IPS-11a (cell line): Measurements from ENCODE around the gene SP110.
"Not testable (repeated sequence)": the region's sequence is repeated elsewhere in the genome, so short reads cannot be mapped to it uniquely, and the experiment has no call there.

Experiments
- H3K4me3 ChIP-seq: one replicate; pipeline ENCODE4 v1.5.1; 2013; ENCODE audit warnings: low read depth, low read length, control low read depth

The SP110 gene

DNA sequence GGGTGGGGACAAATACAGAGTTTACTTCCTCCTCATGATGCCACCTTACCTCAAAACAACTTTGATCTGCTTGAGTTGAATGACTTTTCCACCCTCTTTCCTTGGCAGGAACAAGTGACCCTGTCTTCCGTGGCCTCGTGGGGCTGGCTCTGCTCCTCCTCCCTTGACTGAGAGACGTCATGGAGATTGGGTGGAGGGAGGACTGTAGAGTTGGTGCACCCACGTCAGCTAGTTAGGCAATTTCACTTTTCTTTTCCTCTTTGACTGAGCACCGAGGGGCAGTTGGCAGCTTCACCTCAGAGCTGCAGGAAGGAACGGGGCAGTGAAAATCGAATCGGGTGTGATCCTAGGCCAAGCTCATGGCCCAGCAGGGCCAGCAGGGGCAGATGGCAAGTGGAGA lies 5.7 kb upstream of the SP110 start, which contains the start of gene SP140:
TSS of gene SP140 (plus strand) at position 251 of the 400 bp plus-strand sequence. CDS start at position 360, 109 bp downstream.
- no peak within 1 kb of the TSS for H3K4me3 ChIP-seq

DNA sequence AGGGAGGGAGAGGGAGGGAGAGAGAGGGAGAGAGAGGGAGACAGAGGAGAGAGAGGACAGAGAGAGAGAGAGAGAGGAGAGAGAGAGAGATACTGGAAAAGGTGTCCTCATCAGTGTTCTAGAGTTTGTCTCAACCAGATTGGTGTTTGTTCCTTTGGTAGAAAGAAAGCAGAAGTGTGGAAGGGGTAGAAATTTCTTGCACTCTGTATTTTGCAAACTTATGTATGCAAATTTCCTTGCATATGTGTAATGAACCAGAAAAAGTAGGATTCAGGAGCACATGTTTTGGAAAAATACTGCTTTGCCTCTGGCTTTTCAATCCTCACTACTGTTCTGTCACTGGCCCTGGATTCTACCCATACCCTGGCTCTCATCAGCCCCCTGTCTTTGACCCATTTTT lies 4.7 kb upstream of the SP110 start:
- no peak overlapping the region for H3K4me3 ChIP-seq

DNA sequence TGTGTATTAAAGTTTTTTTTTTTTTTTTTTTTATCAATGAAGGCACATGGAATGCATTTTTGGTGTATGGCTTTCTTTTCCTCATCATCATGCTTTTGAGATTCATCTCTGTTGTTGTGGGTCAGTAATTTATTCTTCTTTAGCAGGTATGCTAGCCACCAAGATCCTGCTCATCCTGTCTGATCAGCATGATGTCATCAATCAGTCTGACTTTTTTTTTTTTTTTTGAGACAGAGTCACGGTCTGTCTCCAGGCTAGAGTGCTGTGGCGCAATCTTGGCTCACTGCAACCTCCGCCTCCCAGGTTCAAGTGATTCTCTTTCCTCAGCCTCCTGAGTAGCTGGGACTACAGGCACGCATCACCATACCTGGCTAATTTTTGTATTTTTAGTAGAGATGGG lies 3.0 kb upstream of the SP110 start:
- not testable (repeated sequence) for H3K4me3 ChIP-seq

GRCh38 chr2:230221493-230221892 lies 1.7 kb upstream of the SP110 start:
- no peak overlapping the region for H3K4me3 ChIP-seq

DNA sequence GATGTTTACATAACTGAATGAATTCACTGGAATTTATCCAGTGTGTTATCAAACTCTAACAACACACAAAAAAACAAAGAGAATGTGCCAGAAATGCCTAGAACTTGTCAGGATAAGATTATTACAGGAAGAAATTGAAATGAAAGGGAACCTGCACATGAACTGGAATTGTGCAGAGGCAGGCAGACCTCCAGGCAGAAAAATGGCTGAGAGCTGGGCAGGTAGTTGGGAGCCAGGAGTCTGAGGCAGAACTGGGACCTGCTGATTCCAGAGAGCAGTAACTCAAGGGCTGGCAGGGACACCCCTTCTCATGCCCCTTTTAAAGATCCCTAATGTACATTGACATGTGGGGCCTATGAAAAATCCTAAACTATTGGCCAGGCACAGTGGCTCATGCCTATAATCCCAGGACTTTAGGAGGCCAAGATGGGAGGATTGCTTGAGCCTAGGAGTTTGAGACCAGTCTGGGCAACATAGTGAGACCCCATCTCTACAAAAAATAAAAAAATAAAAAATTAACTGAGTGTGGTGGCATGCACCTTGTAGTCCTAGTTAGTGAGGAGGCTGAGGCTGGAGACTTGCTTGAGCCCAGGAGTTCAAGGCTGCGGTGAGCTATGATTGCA lies 674 bp upstream of the SP110 start:
- peak overlapping the region; percentile 37 for H3K4me3 ChIP-seq

GRCh38 chr2:230218421-230218820 lies 1.4 kb downstream of the SP110 start:
- H3K4me3 ChIP-seq, result no peak overlapping the region

DNA sequence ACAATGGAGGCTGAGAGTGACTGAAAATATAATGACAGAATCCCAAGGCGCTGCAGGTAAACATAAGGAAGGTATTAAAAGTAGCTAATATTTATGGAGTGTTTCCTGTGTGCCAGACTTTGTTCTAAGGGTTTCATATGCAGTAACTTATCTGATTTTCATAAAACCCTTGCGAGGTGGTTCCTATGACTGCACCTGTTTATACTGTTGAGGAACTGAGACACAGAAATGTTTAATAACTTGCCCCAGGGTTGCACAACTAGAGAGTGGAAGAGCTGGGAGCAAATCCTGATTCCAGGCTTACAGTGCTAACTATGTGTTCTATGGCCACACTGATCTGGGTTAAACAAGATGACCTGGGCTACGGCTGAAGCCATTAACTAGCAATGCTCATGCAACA lies 2.4 kb downstream of the SP110 start:
- no peak overlapping the region for H3K4me3 ChIP-seq

DNA sequence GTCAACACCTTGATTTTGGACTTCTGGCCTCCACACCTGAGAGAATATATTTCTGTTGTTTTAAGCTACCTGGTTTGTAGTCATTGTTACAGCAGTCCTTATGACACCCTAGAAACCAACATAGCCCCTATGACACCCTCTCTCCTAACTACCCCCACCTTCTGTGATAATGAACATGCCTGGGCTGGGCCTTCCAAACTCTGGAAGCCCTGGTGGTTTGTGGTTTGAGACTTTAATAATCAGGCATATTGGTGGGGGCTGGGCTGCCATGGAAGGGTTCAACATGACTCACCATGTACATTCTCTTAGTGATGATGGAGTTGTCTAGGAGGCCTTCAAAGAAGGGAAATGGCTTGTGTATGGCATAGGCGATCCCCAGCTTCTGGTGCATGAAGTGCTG lies 3.3 kb downstream of the SP110 start:
- H3K4me3 ChIP-seq, result no peak overlapping the region

- H3K4me3 ChIP-seq, result no peak overlapping the region
Measured at GRCh38 chr2:230209422-230210051, 10.2 kb downstream of the SP110 start.

DNA sequence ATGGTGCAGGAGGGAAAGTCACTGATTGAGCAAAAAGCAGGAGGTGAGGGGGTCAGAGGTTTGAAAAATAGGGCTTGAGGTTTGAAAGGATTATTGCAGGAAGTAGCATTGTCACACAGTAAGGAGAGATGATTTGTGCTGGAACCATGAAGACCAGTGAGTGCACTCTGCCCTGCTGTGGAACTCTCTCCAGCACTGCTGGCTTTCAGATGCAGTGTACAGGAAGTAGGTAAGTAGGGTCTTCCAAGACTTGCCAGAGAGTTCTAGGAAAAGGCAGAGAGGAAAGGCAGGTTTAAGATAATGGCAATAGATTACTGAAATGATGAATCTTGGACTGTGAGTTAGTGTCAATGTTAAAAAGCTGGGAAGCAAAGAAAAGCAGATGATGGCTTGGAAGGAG lies 11.2 kb downstream of the SP110 start:
- H3K4me3 ChIP-seq, result no peak overlapping the region

GRCh38 chr2:230205721-230206120 lies 14.1 kb downstream of the SP110 start:
- no peak overlapping the region for H3K4me3 ChIP-seq

DNA sequence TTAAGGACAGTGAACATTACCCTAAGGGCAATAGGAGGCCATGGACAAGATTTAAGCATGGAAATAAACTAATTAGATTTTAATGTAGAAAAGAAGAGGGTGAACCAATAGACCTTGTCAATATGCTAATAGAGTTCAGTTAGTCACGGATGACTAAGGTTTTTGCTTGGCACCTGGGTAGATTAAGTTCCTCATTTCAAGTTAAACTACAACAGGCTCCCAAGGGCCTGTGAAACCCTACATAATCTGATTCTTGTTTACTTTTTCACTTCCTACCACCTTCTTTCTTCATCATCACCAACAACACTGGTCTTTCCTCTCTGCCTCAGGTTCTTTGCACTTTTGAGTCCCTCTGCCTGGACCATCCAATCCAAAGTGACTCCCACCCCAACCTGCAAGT lies 14.8 kb downstream of the SP110 start:
- H3K4me3 ChIP-seq, result no peak overlapping the region

DNA sequence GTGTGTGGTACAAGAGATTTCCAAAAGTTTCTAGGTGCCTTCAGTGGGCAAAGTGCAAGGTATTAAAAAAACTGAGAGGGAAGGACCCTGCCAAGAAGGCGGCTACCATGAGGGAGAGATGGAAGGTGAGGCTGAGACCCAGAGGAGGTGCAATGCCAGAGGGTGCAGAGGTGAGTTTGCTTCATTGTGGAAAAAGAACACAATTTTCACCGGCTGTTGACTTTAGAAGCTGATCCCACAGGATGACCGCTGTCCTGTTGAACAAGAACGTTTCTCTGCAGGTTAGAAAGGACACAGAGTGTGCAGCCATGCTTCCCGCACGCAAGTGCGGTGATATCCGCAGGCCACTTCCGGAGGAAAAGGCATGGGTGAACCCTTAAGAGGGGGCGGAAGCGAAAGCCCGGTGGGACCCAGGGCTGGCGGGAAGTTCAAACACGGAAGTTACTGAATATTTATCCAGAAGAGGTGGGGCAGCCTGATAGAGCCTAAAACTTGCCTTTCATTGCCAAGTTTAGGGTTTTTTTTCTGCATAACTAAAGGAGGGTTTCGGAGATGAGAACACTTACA lies 16.6 kb downstream of the SP110 start:
- no peak overlapping the region for H3K4me3 ChIP-seq

GRCh38 chr2:230202430-230203109 lies 17.2 kb downstream of the SP110 start:
- H3K4me3 ChIP-seq, result no peak overlapping the region

GRCh38 chr2:230184727-230185578 lies 34.8 kb downstream of the SP110 start:
- no peak overlapping the region for H3K4me3 ChIP-seq

DNA sequence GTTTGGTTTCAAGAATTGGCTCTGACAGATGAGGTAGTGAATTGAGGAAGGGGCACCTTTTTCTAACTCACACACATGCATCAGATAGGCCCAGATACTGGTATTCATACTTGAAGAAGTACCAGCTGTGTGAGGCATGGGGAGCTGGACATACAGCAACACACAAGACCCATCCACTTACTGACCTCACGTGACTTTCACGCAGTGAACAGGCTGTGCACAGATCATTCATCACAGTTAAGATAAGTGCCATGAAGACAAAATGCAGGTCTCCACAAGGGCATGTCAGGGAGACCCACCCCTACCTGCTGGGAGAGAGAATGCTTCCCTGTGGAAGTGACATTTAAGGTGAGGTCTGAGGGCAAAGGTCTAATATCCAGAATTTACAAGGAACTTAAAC lies 38.6 kb downstream of the SP110 start:
- no peak overlapping the region for H3K4me3 ChIP-seq

DNA sequence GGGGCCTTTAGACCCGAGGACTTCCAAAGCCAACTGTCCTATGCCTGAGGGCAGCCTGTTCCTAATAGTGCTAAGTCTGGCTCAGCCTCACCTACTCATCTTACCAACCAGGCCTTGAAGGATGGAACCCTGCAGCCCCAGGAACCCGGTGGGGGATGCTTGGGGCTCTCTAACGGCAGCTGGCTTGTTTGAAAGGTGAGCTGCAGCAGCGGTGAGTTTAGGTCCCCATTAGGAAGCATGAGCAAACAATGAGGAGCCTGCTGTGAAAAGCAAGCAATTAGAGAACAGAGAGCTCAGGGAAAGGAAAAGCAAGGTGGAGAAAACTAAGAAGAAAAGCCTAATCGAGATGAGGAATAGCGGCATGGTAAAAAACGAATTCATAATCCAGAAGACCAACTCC lies 39.9 kb downstream of the SP110 start:
- no peak overlapping the region for H3K4me3 ChIP-seq

DNA sequence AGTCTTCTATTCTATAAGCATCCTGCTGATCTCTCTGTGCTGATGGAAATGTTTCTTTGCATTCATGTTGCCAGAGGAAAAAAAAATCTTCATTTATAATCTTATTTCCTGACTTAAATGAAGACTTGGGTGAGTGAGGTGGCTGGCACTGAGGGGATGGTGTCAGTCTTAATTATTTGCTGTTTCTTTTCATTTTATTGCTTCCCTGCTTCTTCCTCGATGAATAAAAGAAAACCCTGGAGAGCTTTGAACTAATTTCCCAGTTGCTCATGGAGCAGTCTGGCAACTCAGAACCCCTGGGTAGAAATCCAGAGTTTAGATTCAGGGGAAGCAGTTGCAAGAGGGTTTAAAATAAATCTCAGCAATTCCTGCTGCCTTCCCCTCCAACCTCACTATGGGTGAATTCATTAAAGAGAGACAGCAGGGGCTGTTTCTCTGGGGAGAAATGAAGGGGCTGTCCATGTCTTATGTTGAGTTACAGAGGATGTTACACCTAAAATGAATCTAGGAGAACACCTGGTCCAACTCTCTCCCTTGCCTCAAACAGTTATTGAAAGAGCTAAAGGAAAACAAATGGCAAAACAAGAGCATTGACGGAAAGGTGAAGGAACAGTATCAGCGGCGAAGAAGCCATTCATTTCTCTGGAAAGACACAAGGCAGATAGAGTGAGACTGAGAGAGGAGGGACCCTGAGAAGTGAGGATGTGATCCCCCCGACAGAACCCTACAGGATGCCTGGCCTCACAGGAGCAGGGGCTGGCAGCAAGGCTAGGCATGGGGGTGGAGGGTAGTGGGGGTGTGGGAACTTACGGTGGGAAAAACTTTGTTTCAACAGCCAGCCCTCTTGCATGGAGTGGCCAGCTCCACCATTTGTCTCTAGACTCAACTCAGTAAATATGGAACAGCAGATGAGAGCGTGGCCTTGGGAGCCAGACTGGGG lies 41.0 kb downstream of the SP110 start:
- no peak overlapping the region for H3K4me3 ChIP-seq

GRCh38 chr2:230176996-230177395 lies 42.8 kb downstream of the SP110 start:
- H3K4me3 ChIP-seq, result no peak overlapping the region

- H3K4me3 ChIP-seq, result no peak overlapping the region
Measured at GRCh38 chr2:230174466-230174865, 45.3 kb downstream of the SP110 start.
